RKO (cell line): Measurements from ENCODE around the gene SPPL2A.

Source experiments
- DNase-seq: peaks from one replicate; pipeline ENCODE4 v3.0.0-alpha.2; 2016; ENCODE audit warnings: low spot score

The SPPL2A gene

DNA sequence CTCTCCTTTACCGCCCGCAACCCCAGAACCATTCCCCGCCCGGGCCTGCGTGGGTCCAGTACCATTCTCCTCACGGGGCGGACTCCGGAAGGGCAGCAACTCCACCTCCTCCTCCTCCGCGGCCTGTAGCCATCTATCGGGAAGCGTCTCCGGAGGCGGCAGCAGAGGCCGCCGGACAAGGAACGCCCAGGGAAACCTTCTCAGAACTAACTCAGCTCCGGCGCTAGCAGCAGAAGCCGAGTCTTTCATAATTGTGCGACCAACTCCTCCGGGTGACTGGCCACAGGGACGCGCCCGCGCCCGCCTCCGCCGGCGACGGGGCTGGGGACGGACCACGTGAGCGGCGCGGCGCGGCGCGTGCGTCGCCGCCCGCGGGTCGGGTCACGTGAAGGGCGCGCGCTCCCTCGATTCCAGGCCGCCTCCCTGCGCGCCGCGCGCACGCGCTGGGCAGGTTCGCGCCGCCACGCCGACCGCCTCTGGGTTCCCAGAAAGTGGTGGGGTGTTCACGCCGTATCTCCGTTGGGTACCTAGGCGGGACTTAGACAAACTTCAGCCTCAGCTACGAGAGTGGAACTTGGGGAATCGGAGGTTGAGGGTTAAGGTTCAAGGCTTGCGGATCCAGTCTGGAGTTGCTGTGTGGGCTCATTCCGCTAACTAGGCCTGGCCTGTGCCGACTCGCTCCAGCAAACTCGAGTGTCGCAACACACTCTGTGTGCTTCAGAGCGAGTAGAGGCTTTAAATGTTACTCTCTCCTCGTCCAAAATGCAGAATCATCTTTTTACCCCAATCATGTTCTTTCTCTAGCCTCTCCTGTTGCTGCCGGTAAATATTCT, 78.8 kb downstream of the SPPL2A start, which contains the start of gene TRPM7:
Gene TRPM7 (minus strand): TSS at position 329 of the 833 bp plus-strand sequence. CDS start 264 bp downstream, at position 65.
- peak; percentile 88 for DNase-seq

DNA sequence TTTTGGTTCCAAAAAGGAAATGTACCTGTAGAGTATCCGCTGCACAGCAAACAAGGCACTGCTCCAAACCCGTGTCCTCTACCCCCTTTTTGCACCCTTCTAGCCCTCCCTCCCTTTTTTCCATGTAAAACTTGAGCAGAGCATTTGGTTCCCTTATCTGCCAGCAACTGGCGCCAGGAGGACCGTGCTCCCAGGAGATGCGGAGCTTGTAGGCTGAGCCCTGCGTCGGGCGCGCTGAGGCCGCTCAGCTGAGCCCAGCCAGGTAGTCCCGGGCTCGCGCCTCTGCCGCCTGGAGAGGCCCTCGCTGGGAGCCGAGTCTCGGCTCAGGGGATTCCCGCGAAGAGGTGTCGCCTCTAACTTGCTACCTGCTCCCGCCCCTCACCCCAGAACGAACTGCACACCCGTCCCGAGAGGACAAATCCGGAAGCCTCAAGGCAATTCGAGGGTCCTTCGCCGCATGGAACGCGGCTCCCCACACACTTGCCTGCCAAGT, 79.5 kb downstream of the SPPL2A start:
- DNase-seq = peak; percentile 56

DNA sequence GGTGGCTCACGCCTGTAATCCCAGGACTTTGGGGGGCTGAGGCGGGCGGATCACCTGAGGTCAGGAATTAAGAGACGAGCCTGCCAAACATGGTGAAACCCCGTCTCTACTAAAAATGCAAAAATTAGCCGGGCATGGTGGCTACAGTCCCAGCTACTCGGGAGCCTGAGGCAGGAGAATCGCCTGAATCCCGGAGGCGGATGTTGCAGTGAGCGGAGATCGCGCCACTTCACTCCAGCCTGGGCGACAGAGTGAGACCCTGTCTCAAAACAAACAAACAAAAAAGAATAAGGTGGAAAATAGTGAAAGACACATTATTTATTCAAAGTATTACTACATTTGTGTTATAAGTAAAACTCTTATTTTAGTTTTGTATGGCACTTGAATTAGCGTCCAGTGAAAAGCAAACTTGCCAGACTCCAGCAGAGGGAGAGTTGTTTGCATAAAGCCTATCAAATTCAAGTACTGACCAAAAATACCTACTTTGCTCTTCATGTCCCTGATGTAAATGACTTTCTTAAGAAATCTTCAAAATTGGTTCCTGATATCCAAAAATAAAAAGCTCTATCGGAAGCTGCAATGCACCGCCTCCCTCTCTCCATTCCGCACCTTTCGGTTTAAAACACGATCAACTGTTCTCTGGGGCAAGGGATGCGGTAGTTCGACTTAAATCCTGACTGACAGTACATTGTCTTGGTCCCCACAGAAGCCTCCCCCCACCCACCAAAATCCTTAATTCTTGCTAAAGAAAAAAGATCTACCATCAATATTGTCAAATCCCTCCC, 80.1 kb downstream of the SPPL2A start:
- peak; percentile 37 for DNase-seq

DNA sequence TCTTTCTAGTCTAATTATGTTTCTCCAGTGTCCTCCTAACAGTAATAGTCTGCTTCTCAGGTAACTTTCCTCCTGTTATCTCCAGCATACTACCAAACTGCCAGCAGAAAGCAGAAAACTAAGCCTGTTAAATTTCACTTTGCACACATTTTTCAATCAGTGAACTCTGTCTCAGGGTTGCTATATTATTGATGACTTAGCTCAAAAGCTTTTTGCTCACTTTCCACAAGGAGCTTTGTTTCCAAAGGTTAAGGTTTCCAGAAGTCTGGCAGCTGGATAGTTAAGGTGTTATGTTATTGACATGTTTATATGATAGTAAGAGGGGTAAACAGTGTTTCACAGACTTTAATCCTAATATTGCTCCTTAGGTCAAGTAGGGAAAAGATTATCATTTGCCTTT, 84.0 kb downstream of the SPPL2A start:
- DNase-seq = no peak

DNA sequence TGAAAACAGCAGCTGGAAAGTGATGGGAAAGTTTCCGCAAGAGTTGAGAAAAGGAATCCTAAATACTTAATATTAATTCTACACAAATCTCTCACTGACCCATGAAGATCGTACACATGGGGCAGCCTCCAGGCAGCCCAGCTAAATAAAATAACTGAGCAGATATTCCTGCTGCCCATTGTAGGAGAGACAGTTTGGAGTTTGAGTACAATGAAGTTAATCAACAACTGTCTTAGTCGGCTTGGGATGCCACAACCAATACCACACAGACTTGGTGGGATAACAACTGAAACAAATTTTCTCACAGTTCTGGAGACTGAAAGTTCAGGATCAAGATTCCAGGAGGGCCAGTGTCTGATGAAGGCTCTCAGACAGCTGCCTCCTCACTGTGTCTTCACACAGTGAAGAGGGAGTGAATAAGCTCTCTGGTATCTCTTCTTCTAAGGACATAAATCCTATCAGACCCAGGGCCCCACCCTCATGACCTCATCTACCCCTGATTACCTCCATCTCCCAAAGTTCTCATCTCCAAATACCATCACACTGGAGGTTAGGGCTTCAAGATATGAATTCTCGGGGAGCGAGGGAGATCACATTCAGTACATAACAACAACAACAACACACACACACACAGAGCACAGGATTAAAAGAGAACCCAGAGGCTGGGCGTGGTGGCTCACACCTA, 88.6 kb downstream of the SPPL2A start:
- DNase-seq = no peak

DNA sequence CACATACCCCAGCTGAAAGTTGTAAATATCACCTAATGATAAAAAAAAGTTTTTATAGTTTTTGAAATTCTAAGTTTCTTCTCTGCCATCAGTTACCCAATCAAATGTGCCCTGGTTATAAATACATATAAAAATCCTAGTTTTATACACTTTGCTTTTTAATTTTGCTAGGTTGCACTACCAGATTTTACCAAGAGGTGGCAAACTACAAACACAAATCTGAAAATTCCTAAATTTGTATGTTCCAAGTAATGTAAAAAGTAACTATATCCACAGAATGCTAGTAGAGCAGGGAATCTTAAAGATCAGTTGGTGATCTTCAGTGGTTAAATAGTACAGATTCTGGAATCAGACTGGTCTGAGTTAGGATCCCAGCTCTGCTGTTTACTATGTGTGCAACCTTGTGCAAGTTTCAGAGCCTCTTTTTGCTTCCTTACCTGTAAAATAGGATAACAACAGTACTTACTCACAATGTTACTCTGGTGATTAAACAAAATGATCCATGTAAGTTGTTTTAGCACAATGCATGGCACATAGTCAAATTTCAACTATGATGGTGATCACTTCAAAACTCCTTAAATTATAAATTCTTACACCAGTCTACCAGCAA, 89.9 kb downstream of the SPPL2A start:
- peak; percentile 39 for DNase-seq

DNA sequence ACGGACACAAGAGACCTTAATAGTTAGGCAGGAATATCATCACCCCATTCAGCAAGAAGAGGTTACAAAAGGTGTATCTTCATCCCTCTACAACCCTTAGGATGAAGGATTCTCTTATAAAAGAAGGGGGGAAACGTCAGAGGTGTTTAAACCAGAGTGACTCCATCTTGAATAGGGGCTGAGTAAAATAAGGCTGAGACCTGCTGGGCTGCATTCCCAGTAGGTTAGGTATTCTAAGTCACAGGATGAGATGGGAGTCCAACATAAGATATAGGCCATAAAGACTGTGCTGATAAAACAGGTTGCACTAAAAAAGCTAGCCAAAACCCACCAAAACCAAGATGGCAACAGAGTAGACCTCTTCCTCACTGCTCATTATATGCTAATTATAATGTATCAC, 95.4 kb downstream of the SPPL2A start:
- no peak for DNase-seq

DNA sequence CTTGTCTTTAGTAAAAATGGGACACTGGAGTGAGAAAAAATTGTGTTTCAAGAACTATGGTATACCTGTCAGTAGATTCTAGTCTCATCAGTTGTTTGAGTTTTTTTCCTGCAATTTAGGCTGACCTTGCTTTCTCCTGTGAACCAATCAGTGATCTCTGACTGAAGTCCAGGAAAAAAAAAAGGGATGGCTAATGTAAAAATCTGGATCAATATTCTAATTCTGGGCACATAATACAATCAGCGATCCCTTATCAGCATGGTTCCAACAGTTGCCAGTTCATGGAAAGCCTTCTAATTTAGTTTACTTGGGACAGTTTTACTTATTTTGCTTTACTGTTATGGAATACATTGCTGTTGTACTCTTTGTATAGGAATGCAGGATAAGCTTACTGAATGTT, 95.9 kb downstream of the SPPL2A start:
- no peak for DNase-seq

DNA sequence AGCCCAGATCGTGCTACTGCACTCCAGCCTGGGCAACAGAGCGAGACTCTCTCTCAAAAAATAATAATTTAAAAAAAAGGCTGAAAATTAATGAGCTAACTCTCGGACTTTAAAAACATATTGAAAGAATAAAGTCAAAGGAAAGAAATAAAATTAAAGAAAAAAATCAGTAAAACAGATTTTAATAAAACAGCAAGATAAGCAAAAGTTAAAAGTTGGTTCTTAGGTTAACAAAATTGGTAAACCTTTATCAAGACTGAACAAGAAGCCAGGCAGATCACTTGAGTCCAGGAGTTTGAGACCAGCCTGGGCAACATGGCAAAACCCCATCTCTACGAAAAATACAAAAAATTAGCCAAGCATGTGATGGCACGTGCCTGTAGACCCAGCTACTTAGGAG, 99.6 kb downstream of the SPPL2A start:
- no peak for DNase-seq

DNA sequence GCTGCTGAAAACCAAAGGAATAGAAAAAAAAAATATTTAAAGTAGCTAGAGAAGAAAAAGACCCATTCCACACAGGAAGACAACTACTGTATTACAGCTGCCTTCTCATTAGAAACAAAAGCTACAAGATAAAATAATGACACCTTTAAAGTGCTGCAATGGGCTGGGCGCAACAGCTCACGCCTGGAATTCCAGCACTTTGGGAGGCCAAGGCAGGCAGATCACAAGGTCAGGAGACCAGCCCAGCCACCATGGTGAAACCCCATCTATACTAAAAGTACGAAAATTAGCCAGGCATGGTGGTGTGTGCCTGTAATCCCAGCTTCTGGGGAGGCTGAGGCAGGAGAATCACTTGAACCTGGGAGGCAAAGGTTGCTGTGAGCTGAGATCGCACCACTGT, 110.0 kb downstream of the SPPL2A start:
- no peak for DNase-seq

DNA sequence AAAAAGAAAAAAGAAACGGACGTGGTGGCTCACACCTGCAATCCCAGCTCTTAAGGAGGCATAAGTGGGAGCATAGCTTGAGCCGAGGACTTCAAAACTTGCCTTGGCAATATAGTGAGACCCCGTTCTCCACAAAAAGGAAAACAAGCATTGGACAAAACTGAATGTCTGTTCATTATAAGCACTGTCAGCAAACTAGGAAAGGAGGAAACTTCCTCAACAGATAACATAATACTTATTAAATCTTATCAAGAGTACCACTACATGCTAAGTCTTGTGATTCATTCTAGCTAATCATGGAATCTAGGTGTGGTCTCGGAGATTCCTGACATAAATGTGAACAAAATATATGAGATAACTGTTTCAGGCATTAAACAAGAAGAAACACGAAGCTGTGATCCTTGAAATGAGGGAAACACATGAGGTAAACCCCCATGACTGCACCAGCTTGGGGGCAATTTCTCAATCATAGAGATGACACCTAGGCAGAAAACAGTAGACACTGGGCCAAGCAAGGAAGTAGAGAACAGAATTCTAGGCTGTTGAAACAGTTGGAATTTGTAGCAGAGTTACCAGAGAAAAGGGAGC, 112.3 kb downstream of the SPPL2A start:
- DNase-seq = no peak

DNA sequence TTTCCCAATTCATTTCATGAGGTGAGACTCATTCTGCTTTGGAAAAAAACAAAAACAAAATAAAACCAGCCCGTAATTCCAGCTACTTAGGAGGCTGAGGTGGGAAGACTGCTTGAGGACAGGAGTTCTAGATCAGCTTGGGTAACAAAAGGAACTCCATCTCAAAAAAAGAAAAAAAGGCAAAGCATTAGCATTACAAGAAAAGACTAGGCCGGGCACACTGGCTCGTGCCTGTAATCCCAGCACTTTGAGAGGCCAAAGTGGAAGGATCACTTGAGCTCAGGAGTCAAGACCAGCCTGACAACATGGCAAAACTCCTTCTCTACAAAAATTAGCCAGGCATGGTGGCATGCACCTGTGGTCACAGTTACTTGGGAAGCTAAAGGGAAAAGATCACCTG, 112.8 kb downstream of the SPPL2A start:
- DNase-seq = no peak
